ENCODE results near the gene ILF3. TPM values are rescaled to one million over a fixed set of nuclear protein-coding genes. Genes with fewer than 3 reads are reported as not detected.

Gene ILF3
- total RNA-seq, 2 donors from 2014 or later = 114 to 196 TPM

GRCh38 chr19:10723591-10723990, 69.4 kb downstream of the ILF3 start:
- no peak for TF ChIP-seq CTCF (IDR thresholded peaks at IDR 0.05)
- H3K36me3 ChIP-seq = no peaks in the 10 kb centered on the region
- DNase-seq (ENCODE audit: low spot score) = no peak
- H3K27me3 ChIP-seq (replicated peaks; ENCODE audit: insufficient read depth) = no peaks in the 10 kb centered on the region
- H3K27ac ChIP-seq = no peak overlapping the region
- ATAC-seq (ENCODE audit: insufficient number of reproducible peaks, low FRiP score, low read depth) = no peak
- no peaks in the 10 kb centered on the region for H3K9me3 ChIP-seq
- H3K4me3 ChIP-seq = no peak overlapping the region
- peaks cover 32 to 61% of the 10 kb centered on the region in 2 donors for H3K4me1 ChIP-seq (ENCODE audit: control insufficient read depth in 1 of 2, low read depth in 2 of 2)

GRCh38 chr19:10724573-10725071, 70.5 kb downstream of the ILF3 start:
- peaks cover 24 to 52% of the 10 kb centered on the region in 2 donors for H3K4me1 ChIP-seq (ENCODE audit: control insufficient read depth in 1 of 2, low read depth in 2 of 2)
- no peak for TF ChIP-seq CTCF (IDR thresholded peaks at IDR 0.05)
- peak overlapping the region in 1 of 2 donors; percentile 0 for H3K27ac ChIP-seq
- H3K9me3 ChIP-seq = no peaks in the 10 kb centered on the region
- H3K36me3 ChIP-seq = no peaks in the 10 kb centered on the region
- H3K4me3 ChIP-seq = no peak overlapping the region
- DNase-seq (ENCODE audit: low spot score) (no peak), ATAC-seq (ENCODE audit: insufficient number of reproducible peaks, low FRiP score, low read depth) (no peak)
- no peaks in the 10 kb centered on the region for H3K27me3 ChIP-seq (replicated peaks; ENCODE audit: insufficient read depth)

- Histone ChIP-seq H3K4me3 (no peak overlapping the region), H3K4me1 (ENCODE audit: control insufficient read depth in 1 of 2, low read depth in 2 of 2) (peaks cover 16 to 53% of the 10 kb centered on the region in 2 donors), H3K27me3 (replicated peaks; ENCODE audit: insufficient read depth) (no peaks in the 10 kb centered on the region), H3K27ac (no peak overlapping the region), H3K9me3 (no peaks in the 10 kb centered on the region), H3K36me3 (no peaks in the 10 kb centered on the region)
- ATAC-seq (ENCODE audit: insufficient number of reproducible peaks, low FRiP score, low read depth) (no peak), DNase-seq (ENCODE audit: low spot score) (no peak)
- no peak for TF ChIP-seq CTCF (IDR thresholded peaks at IDR 0.05)
Observed at GRCh38 chr19:10725415-10725814, 71.3 kb downstream of the ILF3 start.

- Histone ChIP-seq H3K4me3 (no peak overlapping the region), H3K4me1 (ENCODE audit: control insufficient read depth in 1 of 2, low read depth in 2 of 2) (peaks cover 11 to 45% of the 10 kb centered on the region in 2 donors), H3K9me3 (no peaks in the 10 kb centered on the region), H3K36me3 (no peaks in the 10 kb centered on the region), H3K27me3 (replicated peaks; ENCODE audit: insufficient read depth) (no peaks in the 10 kb centered on the region), H3K27ac (no peak overlapping the region)
- no peak for TF ChIP-seq CTCF (IDR thresholded peaks at IDR 0.05)
- no peak for DNase-seq (ENCODE audit: low spot score)
- ATAC-seq (ENCODE audit: insufficient number of reproducible peaks, low FRiP score, low read depth) = no peak
Observed at GRCh38 chr19:10726268-10726667, 72.1 kb downstream of the ILF3 start.

GRCh38 chr19:10727685-10728201, 73.6 kb downstream of the ILF3 start:
- DNase-seq (ENCODE audit: low spot score) (no peak), ATAC-seq (ENCODE audit: insufficient number of reproducible peaks, low FRiP score, low read depth) (no peak)
- no peak for TF ChIP-seq CTCF (IDR thresholded peaks at IDR 0.05)
- no peaks in the 10 kb centered on the region for H3K27me3 ChIP-seq (replicated peaks; ENCODE audit: insufficient read depth)
- H3K36me3 ChIP-seq = no peaks in the 10 kb centered on the region
- H3K27ac ChIP-seq = peak overlapping the region in 1 of 2 donors; percentile 3
- no peaks in the 10 kb centered on the region for H3K9me3 ChIP-seq
- no peak overlapping the region for H3K4me3 ChIP-seq
- H3K4me1 ChIP-seq (ENCODE audit: control insufficient read depth in 1 of 2, low read depth in 2 of 2) = peaks cover 18 to 45% of the 10 kb centered on the region in 2 donors

Measured in thoracic aorta (tissue), 2 donors.